Left hindlimb (tissue), 1 donor: Measurements from ENCODE around the gene MCF2L.
A peak's percentile ranks its signal among the peaks of the same experiment; 100 is the strongest.
"Not testable (repeated sequence)": the region's sequence is repeated elsewhere in the genome, so short reads cannot be mapped to it uniquely, and the experiment has no call there.

ENCODE experiments used
- DNase-seq: peaks from one replicate; pipeline ENCODE4 v3.0.0-alpha.2; 2018

The MCF2L gene

GRCh38 chr13:112968910-112969691, at the start of gene MCF2L:
Gene MCF2L (plus strand): TSS chr13:112969214. CDS start chr13:112969380, 166 bp downstream.
- DNase-seq: peak; percentile 75

GRCh38 chr13:112923962-112924361, 45.1 kb upstream of the MCF2L start:
- no peak for DNase-seq

- no peak for DNase-seq
Measured at GRCh38 chr13:112924365-112924764, 44.6 kb upstream of the MCF2L start.

- no peak for DNase-seq
Measured at GRCh38 chr13:112926003-112926402, 43.0 kb upstream of the MCF2L start.

GRCh38 chr13:112926993-112927392, 42.0 kb upstream of the MCF2L start:
- DNase-seq: no peak

- no peak for DNase-seq
Measured at GRCh38 chr13:112928020-112928971, 40.7 kb upstream of the MCF2L start.

GRCh38 chr13:112928972-112929782, 39.8 kb upstream of the MCF2L start:
- DNase-seq: no peak

GRCh38 chr13:112929783-112930055, 39.3 kb upstream of the MCF2L start:
- no peak for DNase-seq

GRCh38 chr13:112930192-112930591, 38.8 kb upstream of the MCF2L start:
- DNase-seq: no peak

GRCh38 chr13:112931028-112931934, 37.7 kb upstream of the MCF2L start:
- DNase-seq: no peak

GRCh38 chr13:112932971-112933370, 36.0 kb upstream of the MCF2L start:
- no peak for DNase-seq

GRCh38 chr13:112933649-112934048, 35.4 kb upstream of the MCF2L start:
- no peak for DNase-seq

GRCh38 chr13:112934078-112934477, 34.9 kb upstream of the MCF2L start:
- DNase-seq: no peak

- DNase-seq: no peak
Measured at GRCh38 chr13:112938680-112939079, 30.3 kb upstream of the MCF2L start.

- no peak for DNase-seq
Measured at GRCh38 chr13:112940236-112940635, 28.8 kb upstream of the MCF2L start.

- DNase-seq: no peak
Measured at GRCh38 chr13:112941349-112941748, 27.7 kb upstream of the MCF2L start.

- DNase-seq: not testable (repeated sequence)
Measured at GRCh38 chr13:112941765-112942164, 27.2 kb upstream of the MCF2L start.

- DNase-seq: peak; percentile 96
Measured at GRCh38 chr13:112942689-112943308, 26.2 kb upstream of the MCF2L start.

- DNase-seq: peak; percentile 72
Measured at GRCh38 chr13:112943309-112944125, 25.5 kb upstream of the MCF2L start.

GRCh38 chr13:112947796-112948195, 21.2 kb upstream of the MCF2L start:
- no peak for DNase-seq
